ENCODE data around the gene PTPRA.

PTPRA gene

GRCh38 chr20:2851086-2851485, 22.2 kb upstream of the PTPRA start:
- DNase-seq (ENCODE audit: low read depth in 4 of 4, low spot score in 1 of 4): no peak

- DNase-seq (ENCODE audit: low read depth in 4 of 4, low spot score in 1 of 4): no peak
These were observed 14.7 kb upstream of the PTPRA start for GRCh38 chr20:2858591-2858990.

- DNase-seq (ENCODE audit: low read depth in 4 of 4, low spot score in 1 of 4): no peak
These were observed 13.8 kb upstream of the PTPRA start for GRCh38 chr20:2859330-2860121.

- DNase-seq (ENCODE audit: low read depth in 4 of 4, low spot score in 1 of 4): no peak
These were observed 8.7 kb upstream of the PTPRA start for GRCh38 chr20:2864626-2865025.

- DNase-seq (ENCODE audit: low read depth in 4 of 4, low spot score in 1 of 4): no peak
These were observed 8.2 kb upstream of the PTPRA start for GRCh38 chr20:2865101-2865500.

- DNase-seq (ENCODE audit: low read depth in 4 of 4, low spot score in 1 of 4): peak in 1 of 4 experiments; percentile 44
These were observed 7.7 kb upstream of the PTPRA start for GRCh38 chr20:2865630-2866029.

GRCh38 chr20:2866236-2866635, 7.0 kb upstream of the PTPRA start:
- no peak for DNase-seq (ENCODE audit: low read depth in 4 of 4, low spot score in 1 of 4)

- DNase-seq (ENCODE audit: low read depth in 4 of 4, low spot score in 1 of 4): no peak
These were observed 6.0 kb upstream of the PTPRA start for GRCh38 chr20:2867081-2867864.

- DNase-seq (ENCODE audit: low read depth in 4 of 4, low spot score in 1 of 4): no peak
These were observed 3.9 kb upstream of the PTPRA start for GRCh38 chr20:2869381-2869780.

- no peak for DNase-seq (ENCODE audit: low read depth in 4 of 4, low spot score in 1 of 4)
These were observed 2.2 kb upstream of the PTPRA start for GRCh38 chr20:2871111-2871465.

GRCh38 chr20:2871661-2872458, 1.4 kb upstream of the PTPRA start:
- DNase-seq (ENCODE audit: low read depth in 4 of 4, low spot score in 1 of 4): no peak

GRCh38 chr20:2872459-2873009, 747 bp upstream of the PTPRA start:
- peak; percentile 57 to 75 (median 69) for DNase-seq (ENCODE audit: low read depth in 4 of 4, low spot score in 1 of 4)

- peak in 2 of 4 experiments; percentile 43 to 44 for DNase-seq (ENCODE audit: low read depth in 4 of 4, low spot score in 1 of 4)
These were observed 413 bp downstream of the PTPRA start for GRCh38 chr20:2873747-2874041.

GRCh38 chr20:2874456-2874855, 1.2 kb downstream of the PTPRA start:
- no peak for DNase-seq (ENCODE audit: low read depth in 4 of 4, low spot score in 1 of 4)

GRCh38 chr20:2875690-2876203, 2.5 kb downstream of the PTPRA start:
- DNase-seq (ENCODE audit: low read depth in 4 of 4, low spot score in 1 of 4): no peak

- DNase-seq (ENCODE audit: low read depth in 4 of 4, low spot score in 1 of 4): no peak
These were observed 5.2 kb downstream of the PTPRA start for GRCh38 chr20:2878515-2878914.

GRCh38 chr20:2879146-2879545, 5.9 kb downstream of the PTPRA start:
- no peak for DNase-seq (ENCODE audit: low read depth in 4 of 4, low spot score in 1 of 4)

GRCh38 chr20:2880650-2881049, 7.4 kb downstream of the PTPRA start:
- DNase-seq (ENCODE audit: low read depth in 4 of 4, low spot score in 1 of 4): no peak

- DNase-seq (ENCODE audit: low read depth in 4 of 4, low spot score in 1 of 4): no peak
These were observed 10.7 kb downstream of the PTPRA start for GRCh38 chr20:2883726-2884637.

GRCh38 chr20:2887715-2888114, 14.4 kb downstream of the PTPRA start:
- no peak for DNase-seq (ENCODE audit: low read depth in 4 of 4, low spot score in 1 of 4)
